ENCODE measurements around the gene ZNRF1. TPM values are rescaled to one million over a fixed set of nuclear protein-coding genes. Genes with fewer than 3 reads are reported as not detected.

Gene ZNRF1
- 10 to 100 TPM; 10.2 to 18.8 (median 11.1) TPM for total RNA-seq
- long read RNA-seq, partial matches to known transcripts: 0 of 1 reads
- long read RNA-seq, other reads (novel, unspliced or antisense): 1 of 1 reads

- peak within 1 kb of the TSS; percentile 56 to 74 (median 73) for H3K27ac ChIP-seq
- no peaks in the 10 kb centered on the region for H3K36me3 ChIP-seq
- intact Hi-C loops (cut with DNase I): loop anchor here (5.0 to 10.0 kb wide), 2 partner anchors 114 to 116 kb away; partner anchors contain the start of gene LDHD (in 1 of the 2)
- H3K4me3 ChIP-seq: peak within 1 kb of the TSS; percentile 67 to 79 (median 77)
- TF ChIP-seq CTCF (IDR thresholded peaks at IDR 0.05): peak; percentile 69 to 76 (median 72)
- peak; percentile 51 for TF ChIP-seq POLR2A (IDR thresholded peaks at IDR 0.05)
- 0% methylated on average over 11 of the region's 73 CpGs for WGBS (ENCODE audit: insufficient coverage, low coverage, low lambda C conversion rate, missing lambda C conversion rate)
- H3K27me3 ChIP-seq: no peaks in the 10 kb centered on the region
- ATAC-seq (peak; percentile 81 to 87 (median 86)), DNase-seq (peak; percentile 88 to 89 (median 88))
- H3K4me1 ChIP-seq: peaks cover 0 to 30% (median 4%) of the 10 kb centered on the region in 4 donors
- no peaks in the 10 kb centered on the region for H3K9me3 ChIP-seq
Observed at GRCh38 chr16:74998481-74999218, at the start of gene ZNRF1. Gene ZNRF1, plus strand, starts transcription at chr16:74999024. Its CDS starts 648 bp downstream, at chr16:74999672.

GRCh38 chr16:74949309-74949708 is 49.5 kb upstream of the ZNRF1 start:
- peaks cover 0 to 46% (median 18%) of the 10 kb centered on the region in 4 donors for H3K36me3 ChIP-seq

GRCh38 chr16:74950511-74950910 is 48.3 kb upstream of the ZNRF1 start:
- WGBS (ENCODE audit: insufficient coverage, low coverage, low lambda C conversion rate, missing lambda C conversion rate): 93% methylated on average over 2 of the region's 7 CpGs
- Histone ChIP-seq H3K9me3 (no peaks in the 10 kb centered on the region), H3K36me3 (peaks cover 0 to 58% (median 22%) of the 10 kb centered on the region in 4 donors), H3K4me3 (no peak overlapping the region), H3K4me1 (no peaks in the 10 kb centered on the region), H3K27me3 (no peaks in the 10 kb centered on the region), H3K27ac (no peak overlapping the region)
- intact Hi-C loops (cut with DNase I): no loop called here
- DNase-seq: no peak
- TF ChIP-seq CTCF (IDR thresholded peaks at IDR 0.05) (no peak), POLR2A (IDR thresholded peaks at IDR 0.05) (no peak)
- ATAC-seq: no peak

More at GRCh38 chr16:74949309-74949708, 49.5 kb upstream of the ZNRF1 start:
- ATAC-seq: no peak
- TF ChIP-seq POLR2A (IDR thresholded peaks at IDR 0.05) (no peak), CTCF (IDR thresholded peaks at IDR 0.05) (no peak)
- Histone ChIP-seq H3K4me3 (no peak overlapping the region), H3K4me1 (no peaks in the 10 kb centered on the region), H3K9me3 (no peaks in the 10 kb centered on the region), H3K27me3 (no peaks in the 10 kb centered on the region), H3K27ac (no peak overlapping the region)
- intact Hi-C loops (cut with DNase I): no loop called here
- WGBS (ENCODE audit: insufficient coverage, low coverage, low lambda C conversion rate, missing lambda C conversion rate): 100% methylated on average over 3 of the region's 3 CpGs
- DNase-seq: no peak

GRCh38 chr16:74951206-74951605 is 47.6 kb upstream of the ZNRF1 start:
- Histone ChIP-seq H3K27ac (no peak overlapping the region), H3K4me3 (no peak overlapping the region), H3K4me1 (no peaks in the 10 kb centered on the region), H3K36me3 (peaks cover 0 to 63% (median 24%) of the 10 kb centered on the region in 4 donors), H3K9me3 (no peaks in the 10 kb centered on the region), H3K27me3 (no peaks in the 10 kb centered on the region)
- DNase-seq (no peak), ATAC-seq (no peak)
- 91% methylated on average over 8 of the region's 11 CpGs for WGBS (ENCODE audit: insufficient coverage, low coverage, low lambda C conversion rate, missing lambda C conversion rate)
- intact Hi-C loops (cut with DNase I): no loop called here
- TF ChIP-seq CTCF (IDR thresholded peaks at IDR 0.05) (no peak), POLR2A (IDR thresholded peaks at IDR 0.05) (no peak)

Data from right lobe of liver (tissue), 6 donors.